Measurements from ENCODE around the gene NTF3. TPM values are rescaled to one million over a fixed set of nuclear protein-coding genes. Genes with fewer than 3 reads are reported as not detected.

NTF3 gene
- total RNA-seq, 1 experiment from 2014 or later = 16.9 TPM

- Histone ChIP-seq H3K27me3 (no peaks in the 10 kb centered on the region), H3K9me3 (replicated peaks) (no peaks in the 10 kb centered on the region), H3K4me1 (peaks cover 25% of the 10 kb centered on the region), H3K4me3 (no peak overlapping the region), H3K27ac (no peak overlapping the region), H3K36me3 (peaks cover 7% of the 10 kb centered on the region)
- DNase-seq = no peak
Observed at GRCh38 chr12:5460817-5461216, 28.9 kb downstream of the NTF3 start.

GRCh38 chr12:5461966-5462365 lies 30.1 kb downstream of the NTF3 start:
- no peak overlapping the region for H3K4me3 ChIP-seq
- peaks cover 7% of the 10 kb centered on the region for H3K36me3 ChIP-seq
- no peak for DNase-seq
- no peaks in the 10 kb centered on the region for H3K9me3 ChIP-seq (replicated peaks)
- H3K27ac ChIP-seq = no peak overlapping the region
- no peaks in the 10 kb centered on the region for H3K27me3 ChIP-seq
- peaks cover 15% of the 10 kb centered on the region for H3K4me1 ChIP-seq

- Histone ChIP-seq H3K27ac (no peak overlapping the region), H3K4me1 (no peaks in the 10 kb centered on the region), H3K9me3 (replicated peaks) (no peaks in the 10 kb centered on the region), H3K4me3 (no peak overlapping the region), H3K36me3 (peaks cover 7% of the 10 kb centered on the region), H3K27me3 (no peaks in the 10 kb centered on the region)
- no peak for DNase-seq
Observed at GRCh38 chr12:5464096-5464495, 32.2 kb downstream of the NTF3 start.

- Histone ChIP-seq H3K4me1 (no peaks in the 10 kb centered on the region), H3K27ac (no peak overlapping the region)
Observed at GRCh38 chr12:5465384-5465783, 33.5 kb downstream of the NTF3 start.

GRCh38 chr12:5466521-5466960 lies 34.6 kb downstream of the NTF3 start:
- DNase-seq = no peak
- Histone ChIP-seq H3K27me3 (no peaks in the 10 kb centered on the region), H3K36me3 (peaks cover 3% of the 10 kb centered on the region), H3K4me3 (no peak overlapping the region), H3K27ac (no peak overlapping the region), H3K9me3 (replicated peaks) (no peaks in the 10 kb centered on the region), H3K4me1 (no peaks in the 10 kb centered on the region)

More at GRCh38 chr12:5465384-5465783, 33.5 kb downstream of the NTF3 start:
- DNase-seq = no peak
- Histone ChIP-seq H3K27me3 (no peaks in the 10 kb centered on the region), H3K36me3 (peaks cover 4% of the 10 kb centered on the region), H3K4me3 (no peak overlapping the region), H3K9me3 (replicated peaks) (no peaks in the 10 kb centered on the region)

GRCh38 chr12:5467931-5468330 lies 36.0 kb downstream of the NTF3 start:
- Histone ChIP-seq H3K4me3 (no peak overlapping the region), H3K9me3 (replicated peaks) (no peaks in the 10 kb centered on the region), H3K36me3 (no peaks in the 10 kb centered on the region; the same call in none of the 2 replicates), H3K27ac (no peak overlapping the region), H3K27me3 (no peaks in the 10 kb centered on the region), H3K4me1 (no peaks in the 10 kb centered on the region)
- no peak for DNase-seq

- no peaks in the 10 kb centered on the region for H3K27me3 ChIP-seq
- no peaks in the 10 kb centered on the region for H3K9me3 ChIP-seq (replicated peaks)
- H3K36me3 ChIP-seq = no peaks in the 10 kb centered on the region; the same call in 1 of the 2 replicates
- no peak overlapping the region for H3K27ac ChIP-seq
- no peak overlapping the region for H3K4me3 ChIP-seq
- H3K4me1 ChIP-seq = no peaks in the 10 kb centered on the region
- no peak for DNase-seq
Observed at GRCh38 chr12:5470221-5470620, 38.3 kb downstream of the NTF3 start.

GRCh38 chr12:5470703-5471102 lies 38.8 kb downstream of the NTF3 start:
- Histone ChIP-seq H3K4me1 (no peaks in the 10 kb centered on the region), H3K4me3 (no peak overlapping the region), H3K36me3 (no peaks in the 10 kb centered on the region; the same call in 1 of the 2 replicates), H3K27me3 (no peaks in the 10 kb centered on the region), H3K9me3 (replicated peaks) (no peaks in the 10 kb centered on the region), H3K27ac (no peak overlapping the region)
- DNase-seq = no peak

- Histone ChIP-seq H3K27me3 (no peaks in the 10 kb centered on the region), H3K4me3 (no peak overlapping the region), H3K36me3 (no peaks in the 10 kb centered on the region; the same call in 1 of the 2 replicates), H3K4me1 (no peaks in the 10 kb centered on the region), H3K9me3 (replicated peaks) (no peaks in the 10 kb centered on the region), H3K27ac (no peak overlapping the region)
- no peak for DNase-seq
Observed at GRCh38 chr12:5473076-5473782, 41.3 kb downstream of the NTF3 start.

- no peaks in the 10 kb centered on the region for H3K27me3 ChIP-seq
- H3K36me3 ChIP-seq = no peaks in the 10 kb centered on the region; the same call in 1 of the 2 replicates
- no peaks in the 10 kb centered on the region for H3K4me1 ChIP-seq
- no peak overlapping the region for H3K4me3 ChIP-seq
- DNase-seq = no peak
- H3K27ac ChIP-seq = no peak overlapping the region
- H3K9me3 ChIP-seq (replicated peaks) = no peaks in the 10 kb centered on the region
Observed at GRCh38 chr12:5473783-5474116, 41.8 kb downstream of the NTF3 start.

- peaks cover 8% of the 10 kb centered on the region for H3K4me1 ChIP-seq
- H3K27ac ChIP-seq = no peak overlapping the region
- no peaks in the 10 kb centered on the region for H3K27me3 ChIP-seq
- H3K36me3 ChIP-seq = no peaks in the 10 kb centered on the region; the same call in 1 of the 2 replicates
- no peaks in the 10 kb centered on the region for H3K9me3 ChIP-seq (replicated peaks)
- no peak for DNase-seq
- no peak overlapping the region for H3K4me3 ChIP-seq
Observed at GRCh38 chr12:5476356-5476755, 44.4 kb downstream of the NTF3 start.

GRCh38 chr12:5478081-5478706 lies 46.3 kb downstream of the NTF3 start:
- no peaks in the 10 kb centered on the region; the same call in 1 of the 2 replicates for H3K36me3 ChIP-seq
- peaks cover 8% of the 10 kb centered on the region for H3K4me1 ChIP-seq
- no peaks in the 10 kb centered on the region for H3K9me3 ChIP-seq (replicated peaks)
- no peak overlapping the region for H3K27ac ChIP-seq
- no peak for DNase-seq
- no peaks in the 10 kb centered on the region for H3K27me3 ChIP-seq
- no peak overlapping the region for H3K4me3 ChIP-seq

GRCh38 chr12:5479761-5480160 lies 47.9 kb downstream of the NTF3 start:
- peaks cover 8% of the 10 kb centered on the region for H3K4me1 ChIP-seq
- H3K27me3 ChIP-seq = no peaks in the 10 kb centered on the region
- no peaks in the 10 kb centered on the region for H3K36me3 ChIP-seq
- H3K4me3 ChIP-seq = peak overlapping the region; percentile 60
- no peaks in the 10 kb centered on the region for H3K9me3 ChIP-seq (replicated peaks)
- peak overlapping the region; percentile 94 for H3K27ac ChIP-seq
- DNase-seq = peak in 1 of 2 experiments; percentile 11

- Histone ChIP-seq H3K27ac (peak overlapping the region; percentile 94), H3K4me1 (peaks cover 8% of the 10 kb centered on the region), H3K36me3 (no peaks in the 10 kb centered on the region), H3K9me3 (replicated peaks) (no peaks in the 10 kb centered on the region), H3K27me3 (no peaks in the 10 kb centered on the region), H3K4me3 (peak overlapping the region; percentile 60)
- peak; percentile 91 for DNase-seq
Observed at GRCh38 chr12:5480218-5480937, 48.5 kb downstream of the NTF3 start.

- H3K4me3 ChIP-seq = peak overlapping the region; percentile 60
- DNase-seq = peak; percentile 60 to 70
- H3K4me1 ChIP-seq = peaks cover 8% of the 10 kb centered on the region
- no peaks in the 10 kb centered on the region for H3K9me3 ChIP-seq (replicated peaks)
- no peaks in the 10 kb centered on the region for H3K36me3 ChIP-seq
- peak overlapping the region; percentile 94 for H3K27ac ChIP-seq
- H3K27me3 ChIP-seq = no peaks in the 10 kb centered on the region
Observed at GRCh38 chr12:5480938-5481303, 49.0 kb downstream of the NTF3 start.
